HG02678 (cell line): ENCODE data around the gene GHRHR.

Source experiments
- ATAC-seq: cut with Tn5 transposase; IDR thresholded peaks from one replicate; pipeline ENCODE4 v1.9.1; 2021; ENCODE audit warnings: mild to moderate bottlenecking, moderate library complexity; ENCODE audit not compliant: unreplicated experiment

The GHRHR gene

GRCh38 chr7:30963842-30964241 lies at the start of gene GHRHR:
TSS of gene GHRHR (plus strand) at chr7:30963953. CDS start at chr7:30964069, 116 bp downstream.
- no peak for ATAC-seq

GRCh38 chr7:30914596-30914995 lies 49.2 kb upstream of the GHRHR start:
- no peak for ATAC-seq

DNA sequence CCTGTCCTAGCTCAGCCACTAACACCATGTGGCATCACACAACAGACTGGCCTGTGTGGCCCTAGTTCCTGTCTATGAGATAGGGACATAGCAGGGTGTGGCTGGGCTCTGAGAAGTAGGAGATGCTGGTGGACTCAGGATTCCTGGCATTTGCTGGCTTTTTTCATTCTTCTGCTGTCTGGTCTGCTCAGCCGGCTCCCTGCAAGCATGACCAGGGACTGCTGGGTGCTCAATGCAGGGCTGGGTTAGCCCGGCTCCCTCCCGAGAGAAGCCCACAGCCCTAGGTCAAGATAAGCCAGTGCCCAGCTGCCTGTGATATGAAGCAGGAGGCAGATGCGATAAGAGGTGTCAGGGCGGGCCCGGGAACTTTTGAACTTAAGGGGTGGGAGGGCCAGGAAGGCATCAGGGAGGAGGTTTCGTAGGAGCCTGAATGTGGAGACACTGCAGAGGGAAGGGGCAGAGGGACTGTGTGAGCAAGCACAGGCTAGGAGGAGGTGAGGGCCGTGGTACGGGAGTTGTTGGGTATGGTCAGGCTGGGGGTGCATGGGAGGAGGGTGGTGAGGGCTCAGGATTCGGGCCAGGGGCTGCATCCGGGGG lies 48.6 kb upstream of the GHRHR start:
- ATAC-seq, result no peak

DNA sequence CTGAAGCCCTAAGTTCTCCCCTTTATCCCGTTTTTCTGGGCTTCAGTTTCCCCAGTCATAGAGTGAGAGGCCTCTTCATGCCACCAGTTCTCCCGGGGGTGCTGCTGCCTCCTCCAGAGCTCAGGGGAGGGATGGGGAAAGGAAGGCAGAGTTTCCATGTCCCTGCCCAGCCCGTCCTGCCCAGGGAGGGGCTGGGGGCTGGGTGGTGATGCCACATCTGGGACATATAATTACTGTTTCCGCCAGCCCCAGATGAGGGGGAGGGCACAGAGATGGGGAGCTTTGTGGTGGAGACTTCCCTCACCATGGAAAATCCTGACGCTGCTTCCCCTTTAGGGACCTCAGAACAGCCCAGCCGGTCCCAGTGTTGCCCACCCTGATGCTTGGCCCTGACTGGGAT lies 48.0 kb upstream of the GHRHR start:
- ATAC-seq, result no peak

GRCh38 chr7:30916255-30916654 lies 47.5 kb upstream of the GHRHR start:
- ATAC-seq, result no peak

GRCh38 chr7:30916767-30917166 lies 47.0 kb upstream of the GHRHR start:
- no peak for ATAC-seq

DNA sequence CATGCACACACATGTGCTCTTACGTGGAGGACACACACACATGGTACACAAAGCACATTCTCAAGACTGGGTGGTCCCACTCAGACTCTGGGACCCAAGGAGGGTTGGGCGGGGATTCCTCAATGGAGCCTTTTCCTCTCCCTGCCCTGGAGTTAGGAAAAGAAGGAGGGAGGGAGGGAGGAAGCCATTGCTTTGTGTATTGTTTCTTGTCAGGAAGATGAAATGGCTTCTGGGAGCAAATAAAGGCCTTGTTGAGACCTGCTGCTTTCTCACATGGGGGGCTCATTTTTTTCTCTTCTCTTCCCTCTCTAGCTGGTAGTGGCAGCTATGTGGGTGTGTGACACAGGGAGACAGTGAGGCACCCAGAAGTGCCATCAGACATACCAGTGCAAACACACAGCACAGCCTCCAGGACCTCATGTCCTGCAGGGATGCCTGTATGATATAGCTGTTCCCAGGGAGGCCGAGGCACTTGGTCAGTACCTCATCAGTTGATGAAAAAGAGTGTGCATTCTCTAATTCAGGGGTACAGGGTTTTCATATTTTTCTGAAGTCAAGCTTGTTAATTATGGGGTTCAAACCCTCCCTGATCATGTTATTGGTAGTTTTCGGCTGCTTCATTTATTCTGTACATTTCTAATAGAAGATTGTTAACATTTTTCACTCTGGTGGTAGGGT lies 46.4 kb upstream of the GHRHR start:
- no peak for ATAC-seq

- no peak for ATAC-seq
These were observed 45.1 kb upstream of the GHRHR start for GRCh38 chr7:30918676-30919075.

- ATAC-seq, result no peak
These were observed 43.7 kb upstream of the GHRHR start for GRCh38 chr7:30920021-30920583.

- ATAC-seq, result no peak
These were observed 42.9 kb upstream of the GHRHR start for GRCh38 chr7:30920584-30921539.

DNA sequence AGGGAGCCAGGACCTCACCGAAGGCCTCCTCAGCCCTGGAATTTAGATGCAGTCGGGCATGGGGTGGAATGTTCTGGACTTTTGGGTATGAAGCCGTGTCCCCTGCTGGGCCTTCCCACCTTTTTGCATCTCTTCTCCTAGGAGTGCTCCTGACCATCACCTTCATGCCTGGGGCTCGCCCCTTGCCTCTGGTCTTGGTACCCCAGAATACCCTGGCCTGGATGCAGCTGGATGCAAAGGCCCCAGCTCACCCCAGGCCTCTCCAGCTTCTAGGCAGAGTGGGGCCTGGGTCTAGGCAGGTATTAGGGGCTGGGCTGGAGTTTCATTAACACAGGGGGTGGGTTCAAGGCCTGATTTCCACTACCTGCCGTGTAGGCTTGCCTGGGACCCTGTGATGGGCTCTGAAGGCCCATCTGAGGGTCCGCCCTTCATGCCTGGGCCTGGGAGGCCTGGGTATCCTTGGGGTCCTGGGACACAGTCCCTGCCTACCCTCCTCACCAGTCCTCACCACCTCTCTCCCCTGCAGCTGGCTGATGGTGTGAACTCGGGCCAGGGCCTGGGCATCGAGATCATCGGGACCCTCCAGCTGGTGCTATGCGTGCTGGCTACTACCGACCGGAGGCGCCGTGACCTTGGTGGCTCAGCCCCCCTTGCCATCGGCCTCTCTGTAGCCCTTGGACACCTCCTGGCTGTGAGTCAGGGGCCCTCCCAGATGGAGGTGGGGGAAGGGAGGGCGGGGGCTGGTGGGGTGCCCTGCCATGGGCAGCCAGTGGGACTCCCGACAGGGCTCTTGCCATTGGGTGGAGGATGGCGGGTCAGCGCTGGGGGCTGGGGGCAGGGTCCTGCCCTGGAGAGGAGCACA lies 42.0 kb upstream of the GHRHR start:
- ATAC-seq, result no peak

- ATAC-seq, result no peak
These were observed 41.2 kb upstream of the GHRHR start for GRCh38 chr7:30922596-30922995.

- no peak for ATAC-seq
These were observed 40.6 kb upstream of the GHRHR start for GRCh38 chr7:30923009-30923773.

DNA sequence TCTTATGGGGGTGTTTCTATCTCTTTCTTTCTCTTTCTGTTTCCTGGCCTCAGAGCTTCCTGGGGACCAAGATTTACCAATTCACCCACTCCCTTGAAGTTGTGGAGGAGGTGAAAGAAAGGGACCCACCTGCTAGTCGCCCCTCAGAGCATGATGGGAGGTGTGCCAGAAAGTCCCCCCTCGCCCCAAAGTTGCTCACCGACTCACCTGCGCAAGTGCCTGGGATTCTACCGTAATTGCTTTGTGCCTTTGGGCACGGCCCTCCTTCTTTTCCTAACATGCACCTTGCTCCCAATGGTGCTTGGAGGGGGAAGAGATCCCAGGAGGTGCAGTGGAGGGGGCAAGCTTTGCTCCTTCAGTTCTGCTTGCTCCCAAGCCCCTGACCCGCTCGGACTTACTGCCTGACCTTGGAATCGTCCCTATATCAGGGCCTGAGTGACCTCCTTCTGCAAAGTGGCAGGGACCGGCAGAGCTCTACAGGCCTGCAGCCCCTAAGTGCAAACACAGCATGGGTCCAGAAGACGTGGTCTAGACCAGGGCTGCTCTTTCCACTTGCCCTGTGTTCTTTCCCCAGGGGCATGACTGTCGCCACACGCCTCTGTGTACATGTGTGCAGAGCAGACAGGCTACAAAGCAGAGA lies 39.9 kb upstream of the GHRHR start:
- no peak for ATAC-seq

GRCh38 chr7:30924624-30925023 lies 39.1 kb upstream of the GHRHR start:
- no peak for ATAC-seq

GRCh38 chr7:30925117-30925516 lies 38.6 kb upstream of the GHRHR start:
- ATAC-seq, result no peak

DNA sequence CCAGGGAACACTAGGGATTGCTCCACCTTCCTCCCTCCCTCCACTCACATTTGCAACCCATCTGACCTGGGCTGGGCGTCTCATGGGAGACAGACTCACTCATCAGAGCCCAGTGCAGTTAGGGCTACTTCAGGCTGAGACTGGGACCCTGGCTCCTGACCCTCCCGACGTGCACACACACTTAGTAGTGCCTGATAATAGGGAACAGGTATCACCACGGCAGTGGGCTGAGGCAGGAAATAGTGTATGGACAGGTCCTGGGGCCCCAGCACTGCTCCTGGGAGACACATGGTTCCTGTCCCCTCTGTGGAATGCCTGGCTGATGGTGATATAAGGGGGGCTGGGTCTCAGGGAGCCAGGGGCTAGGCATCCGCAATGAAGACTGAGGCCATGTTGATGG lies 37.8 kb upstream of the GHRHR start:
- ATAC-seq, result no peak

GRCh38 chr7:30926313-30926712 lies 37.4 kb upstream of the GHRHR start:
- ATAC-seq, result no peak

DNA sequence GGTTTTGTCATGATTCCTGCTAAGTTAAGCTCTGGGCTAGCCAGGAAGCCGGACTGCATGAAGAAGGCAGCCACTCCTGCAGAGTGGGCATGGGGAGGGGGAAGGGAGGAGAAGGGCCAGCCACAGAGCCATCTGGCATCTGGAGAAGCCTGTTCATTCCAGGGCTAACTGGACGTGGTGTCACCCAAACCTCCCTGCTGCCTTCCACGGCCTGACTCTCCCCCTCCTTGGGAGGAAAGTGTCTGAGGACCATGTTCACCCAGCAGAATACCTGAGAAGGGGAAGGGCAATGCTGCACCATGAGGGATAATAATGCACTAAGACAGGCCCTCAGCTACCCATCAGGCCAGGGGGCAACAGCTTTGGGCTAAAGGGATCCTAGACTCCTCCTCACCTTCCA lies 36.7 kb upstream of the GHRHR start:
- no peak for ATAC-seq
